CD4-positive, alpha-beta T cell treated with Interleukin-15 for 4 hours (primary cell): ENCODE results near the gene SETD2.

Experiments
- DNase-seq: peaks from one replicate; pipeline ENCODE4 v3.0.0-alpha.2; 2020; ENCODE audit warnings: low spot score

The SETD2 gene

GRCh38 chr3:46998121-46998851 is 165.6 kb downstream of the SETD2 start:
- DNase-seq: peak; percentile 74

- DNase-seq: no peak
Measured at GRCh38 chr3:46997453-46998091, 166.3 kb downstream of the SETD2 start.

- DNase-seq: no peak
Measured at GRCh38 chr3:46996689-46997452, 167.0 kb downstream of the SETD2 start.

- DNase-seq: no peak
Measured at GRCh38 chr3:46995901-46996562, 167.9 kb downstream of the SETD2 start.

GRCh38 chr3:46994801-46995731 is 168.8 kb downstream of the SETD2 start:
- no peak for DNase-seq

- DNase-seq: no peak
Measured at GRCh38 chr3:46993986-46994385, 169.9 kb downstream of the SETD2 start.

GRCh38 chr3:46993292-46993691 is 170.6 kb downstream of the SETD2 start:
- DNase-seq: no peak

GRCh38 chr3:46992231-46992630 is 171.7 kb downstream of the SETD2 start:
- DNase-seq: no peak

- no peak for DNase-seq
Measured at GRCh38 chr3:46991406-46992165, 172.3 kb downstream of the SETD2 start.

- DNase-seq: no peak
Measured at GRCh38 chr3:46990573-46991374, 173.1 kb downstream of the SETD2 start.

GRCh38 chr3:46989146-46989810 is 174.6 kb downstream of the SETD2 start:
- no peak for DNase-seq

GRCh38 chr3:46988616-46989015 is 175.3 kb downstream of the SETD2 start:
- DNase-seq: no peak

- DNase-seq: peak; percentile 92
Measured at GRCh38 chr3:46987743-46988401, 176.0 kb downstream of the SETD2 start.

GRCh38 chr3:46987319-46987742 is 176.6 kb downstream of the SETD2 start:
- DNase-seq: no peak

- no peak for DNase-seq
Measured at GRCh38 chr3:46986782-46987310, 177.1 kb downstream of the SETD2 start.

- DNase-seq: no peak
Measured at GRCh38 chr3:46986055-46986730, 177.7 kb downstream of the SETD2 start.

- no peak for DNase-seq
Measured at GRCh38 chr3:46985588-46985987, 178.3 kb downstream of the SETD2 start.
